ENCODE measurements around the gene SPINK6.

DNA sequence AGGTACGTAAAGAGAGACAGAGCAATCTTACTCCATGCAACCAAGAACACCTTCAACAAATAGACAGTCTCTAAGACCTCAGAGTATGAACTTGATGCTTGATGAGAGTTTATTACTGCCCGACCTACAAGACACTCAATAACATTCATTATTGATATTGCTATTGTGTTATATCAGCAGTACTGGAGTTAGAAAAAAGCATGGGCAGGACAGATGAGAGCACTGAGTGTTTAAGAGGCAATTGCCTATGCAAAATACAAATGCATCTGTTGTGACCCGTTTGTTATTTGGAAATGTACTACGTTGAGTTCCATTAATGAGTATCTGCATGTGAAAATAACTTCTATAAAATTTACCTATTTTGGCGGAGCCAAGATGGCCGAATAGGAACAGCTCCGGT is 27.4 kb downstream of the SPINK6 start:
- TF ChIP-seq CTCF (IDR thresholded peaks at IDR 0.05) (no peak), POLR2A (IDR thresholded peaks at IDR 0.05) (no peak)
